ENCODE data around the gene ZNF497.
"Not testable (repeated sequence)": the region's sequence is repeated elsewhere in the genome, so short reads cannot be mapped to it uniquely, and the experiment has no call there.

The ZNF497 gene

DNA sequence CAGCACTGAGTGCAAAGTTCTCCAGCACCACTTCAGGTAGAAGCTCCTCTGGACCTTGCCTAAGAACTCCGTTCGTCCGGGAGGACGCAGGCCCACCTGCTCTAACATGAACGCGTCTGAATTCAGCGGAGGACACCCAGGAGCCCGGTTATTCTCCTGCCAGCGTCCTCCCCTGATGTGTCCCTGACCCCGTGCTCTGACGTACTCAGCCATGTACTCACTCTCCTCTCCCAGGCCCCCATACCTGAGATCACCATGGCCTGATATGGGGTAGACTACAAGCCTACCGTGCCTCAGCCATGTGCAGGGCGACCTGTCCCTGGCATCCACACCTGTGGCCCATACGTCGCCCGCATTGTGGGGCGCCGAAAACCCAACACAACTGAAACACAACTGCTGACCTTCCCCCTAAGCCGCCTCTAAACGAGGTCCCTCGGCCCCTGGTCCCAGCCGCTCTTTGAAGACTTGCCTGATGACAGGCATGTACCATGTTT is 45.2 kb upstream of the ZNF497 start:
- TF ChIP-seq, protein P1, sequence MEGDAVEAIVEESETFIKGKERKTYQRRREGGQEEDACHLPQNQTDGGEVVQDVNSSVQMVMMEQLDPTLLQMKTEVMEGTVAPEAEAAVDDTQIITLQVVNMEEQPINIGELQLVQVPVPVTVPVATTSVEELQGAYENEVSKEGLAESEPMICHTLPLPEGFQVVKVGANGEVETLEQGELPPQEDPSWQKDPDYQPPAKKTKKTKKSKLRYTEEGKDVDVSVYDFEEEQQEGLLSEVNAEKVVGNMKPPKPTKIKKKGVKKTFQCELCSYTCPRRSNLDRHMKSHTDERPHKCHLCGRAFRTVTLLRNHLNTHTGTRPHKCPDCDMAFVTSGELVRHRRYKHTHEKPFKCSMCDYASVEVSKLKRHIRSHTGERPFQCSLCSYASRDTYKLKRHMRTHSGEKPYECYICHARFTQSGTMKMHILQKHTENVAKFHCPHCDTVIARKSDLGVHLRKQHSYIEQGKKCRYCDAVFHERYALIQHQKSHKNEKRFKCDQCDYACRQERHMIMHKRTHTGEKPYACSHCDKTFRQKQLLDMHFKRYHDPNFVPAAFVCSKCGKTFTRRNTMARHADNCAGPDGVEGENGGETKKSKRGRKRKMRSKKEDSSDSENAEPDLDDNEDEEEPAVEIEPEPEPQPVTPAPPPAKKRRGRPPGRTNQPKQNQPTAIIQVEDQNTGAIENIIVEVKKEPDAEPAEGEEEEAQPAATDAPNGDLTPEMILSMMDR (conservative IDR thresholded peaks at IDR 0.05; ENCODE audit: low read length): no peak
- Histone ChIP-seq H3K36me3 (ENCODE audit: insufficient read depth, low read length) (no peaks in the 10 kb centered on the region), H3K9me2 (replicated peaks; ENCODE audit: low read depth, low read length) (no peaks in the 10 kb centered on the region), H3K9me3 (ENCODE audit: insufficient read depth, low read depth, low read length) (no peaks in the 10 kb centered on the region), H3K27me3 (ENCODE audit: insufficient read depth, low read length, poor library complexity, severe bottlenecking) (no peaks in the 10 kb centered on the region), H3F3A (ENCODE audit: low read depth) (peaks cover 6% of the 10 kb centered on the region; the same call in 1 of the 2 replicates), H3K79me2 (ENCODE audit: insufficient read depth, low read length) (peaks cover 18% of the 10 kb centered on the region; the same call in 1 of the 2 replicates), H3K4me1 (ENCODE audit: insufficient read depth, low read length, poor library complexity, severe bottlenecking) (peaks cover 22% of the 10 kb centered on the region), H3K9ac (ENCODE audit: low read depth, low read length, poor library complexity, severe bottlenecking) (peak overlapping the region; percentile 89), H4K20me1 (ENCODE audit: insufficient read depth, low read length, poor library complexity, severe bottlenecking) (no peaks in the 10 kb centered on the region), H2AFZ (ENCODE audit: low read length) (peak overlapping the region; percentile 92), H3K4me2 (ENCODE audit: low read depth, low read length, poor library complexity, severe bottlenecking) (peak overlapping the region; percentile 83), H3K4me3 (ENCODE audit: low read length, poor library complexity, severe bottlenecking) (peak overlapping the region; percentile 86)

DNA sequence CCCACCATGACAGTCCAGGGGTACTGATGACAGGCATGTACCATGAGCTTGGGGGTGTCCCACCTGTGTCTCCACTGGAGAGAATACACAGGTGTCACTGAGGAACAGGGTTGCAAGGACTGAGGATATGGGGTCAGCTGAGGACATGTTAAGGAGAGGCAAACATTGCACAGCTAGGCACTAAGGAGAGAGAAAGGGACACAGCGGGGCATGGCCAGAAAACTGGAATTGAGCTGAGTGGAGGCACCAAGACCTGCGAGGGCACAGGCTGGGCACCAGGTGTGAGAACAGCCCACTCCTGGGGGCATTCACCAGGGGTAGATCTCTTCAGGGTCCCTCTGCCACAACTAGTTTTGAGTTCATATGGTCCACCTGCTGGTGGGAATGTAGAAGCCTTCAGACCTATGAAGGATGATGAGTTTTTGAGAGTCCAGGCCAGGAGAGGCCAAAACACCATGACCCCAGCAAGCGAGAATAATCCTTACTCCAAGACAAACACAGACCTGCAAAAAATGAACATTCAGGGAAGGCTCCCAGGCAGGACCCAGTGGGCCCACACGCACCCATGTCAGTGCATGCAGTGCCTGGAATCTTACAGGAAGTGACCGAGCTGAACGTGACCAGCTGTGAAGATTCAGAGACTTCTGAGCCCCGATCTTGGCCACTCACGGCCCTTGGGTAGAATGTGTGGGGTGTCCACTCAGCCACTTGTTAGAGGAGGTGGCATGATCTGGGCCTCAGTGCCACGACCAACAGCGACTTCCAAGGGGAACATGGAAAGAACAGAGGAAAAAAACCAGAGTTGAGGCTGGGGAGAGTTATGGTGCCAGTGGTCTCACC is 44.5 kb upstream of the ZNF497 start:
- H3K4me1 ChIP-seq (ENCODE audit: insufficient read depth, low read length, poor library complexity, severe bottlenecking): peaks cover 26% of the 10 kb centered on the region
- peaks cover 6% of the 10 kb centered on the region; the same call in 1 of the 2 replicates for H3F3A ChIP-seq (ENCODE audit: low read depth)
- H3K36me3 ChIP-seq (ENCODE audit: insufficient read depth, low read length): no peaks in the 10 kb centered on the region
- H3K9me2 ChIP-seq (replicated peaks; ENCODE audit: low read depth, low read length): no peaks in the 10 kb centered on the region
- H3K27me3 ChIP-seq (ENCODE audit: insufficient read depth, low read length, poor library complexity, severe bottlenecking): no peaks in the 10 kb centered on the region
- H3K79me2 ChIP-seq (ENCODE audit: insufficient read depth, low read length): peaks cover 18% of the 10 kb centered on the region; the same call in 1 of the 2 replicates
- peak overlapping the region; percentile 89 for H3K9ac ChIP-seq (ENCODE audit: low read depth, low read length, poor library complexity, severe bottlenecking)
- H3K4me3 ChIP-seq (ENCODE audit: low read length, poor library complexity, severe bottlenecking): peak overlapping the region; percentile 86
- peak overlapping the region; percentile 83 for H3K4me2 ChIP-seq (ENCODE audit: low read depth, low read length, poor library complexity, severe bottlenecking)
- TF ChIP-seq, protein P1 (conservative IDR thresholded peaks at IDR 0.05; ENCODE audit: low read length): peak; percentile 51
- TF ChIP-seq EZH2phosphoT487 (IDR thresholded peaks at IDR 0.05; ENCODE audit: borderline replicate concordance): no peak
- H2AFZ ChIP-seq (ENCODE audit: low read length): no peak overlapping the region
- H4K20me1 ChIP-seq (ENCODE audit: insufficient read depth, low read length, poor library complexity, severe bottlenecking): no peaks in the 10 kb centered on the region
- no peaks in the 10 kb centered on the region for H3K9me3 ChIP-seq (ENCODE audit: insufficient read depth, low read depth, low read length)

GRCh38 chr19:58403920-58404478 is 41.4 kb upstream of the ZNF497 start:
- H3K9me3 ChIP-seq (ENCODE audit: insufficient read depth, low read depth, low read length); H3K36me3 ChIP-seq (ENCODE audit: insufficient read depth, low read length); H2AFZ ChIP-seq (ENCODE audit: low read length); H4K20me1 ChIP-seq (ENCODE audit: insufficient read depth, low read length, poor library complexity, severe bottlenecking); H3K4me3 ChIP-seq (ENCODE audit: low read length, poor library complexity, severe bottlenecking); H3K9me2 ChIP-seq (replicated peaks; ENCODE audit: low read depth, low read length); H3F3A ChIP-seq (ENCODE audit: low read depth); H3K9ac ChIP-seq (ENCODE audit: low read depth, low read length, poor library complexity, severe bottlenecking); H3K27me3 ChIP-seq (ENCODE audit: insufficient read depth, low read length, poor library complexity, severe bottlenecking); H3K79me2 ChIP-seq (ENCODE audit: insufficient read depth, low read length): not testable (repeated sequence)
- TF ChIP-seq, protein P1 (conservative IDR thresholded peaks at IDR 0.05; ENCODE audit: low read length): peak; percentile 18; the same call in 1 of the 2 replicates
- H3K4me1 ChIP-seq (ENCODE audit: insufficient read depth, low read length, poor library complexity, severe bottlenecking): peaks cover 24% of the 10 kb centered on the region
- H3K4me2 ChIP-seq (ENCODE audit: low read depth, low read length, poor library complexity, severe bottlenecking): peak overlapping the region; percentile 19
